ENCODE measurements around the gene HRCT1.

GRCh38 chr9:35899021-35899420 is 7.0 kb upstream of the HRCT1 start:
- TF ChIP-seq CTCF (IDR thresholded peaks at IDR 0.05) (no peak), POLR2A (IDR thresholded peaks at IDR 0.05) (no peak)

All from Peyer's patch (tissue), 4 donors.